Measurements from ENCODE around the gene SCGB1D1. TPM values are rescaled to one million over a fixed set of nuclear protein-coding genes. Genes with fewer than 3 reads are reported as not detected.

SCGB1D1 gene
- total and polyA plus RNA-seq, 2 of the 8 experiments (the other 6 are each of a cell fraction or from before 2014, with no cell fraction given) = not detected

DNA sequence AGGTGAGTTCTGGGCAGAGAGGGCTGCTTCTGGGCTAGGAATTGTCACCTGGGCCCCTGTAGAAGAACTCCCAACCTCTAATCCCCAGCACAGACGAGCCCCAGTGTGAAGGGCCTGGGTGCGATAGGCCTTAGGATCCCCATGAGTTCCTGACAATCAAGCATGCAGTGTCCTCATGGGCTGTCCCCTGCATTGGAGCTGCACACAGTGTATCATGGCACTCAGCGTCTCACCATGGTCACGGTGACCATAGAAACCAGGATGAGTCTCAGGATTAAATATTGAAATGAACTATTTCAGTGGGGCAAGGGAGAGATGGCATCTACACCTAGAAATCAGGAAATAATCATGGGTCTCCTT, 18.7 kb downstream of the SCGB1D1 start (continued):
- TF ChIP-seq, protein P1, sequence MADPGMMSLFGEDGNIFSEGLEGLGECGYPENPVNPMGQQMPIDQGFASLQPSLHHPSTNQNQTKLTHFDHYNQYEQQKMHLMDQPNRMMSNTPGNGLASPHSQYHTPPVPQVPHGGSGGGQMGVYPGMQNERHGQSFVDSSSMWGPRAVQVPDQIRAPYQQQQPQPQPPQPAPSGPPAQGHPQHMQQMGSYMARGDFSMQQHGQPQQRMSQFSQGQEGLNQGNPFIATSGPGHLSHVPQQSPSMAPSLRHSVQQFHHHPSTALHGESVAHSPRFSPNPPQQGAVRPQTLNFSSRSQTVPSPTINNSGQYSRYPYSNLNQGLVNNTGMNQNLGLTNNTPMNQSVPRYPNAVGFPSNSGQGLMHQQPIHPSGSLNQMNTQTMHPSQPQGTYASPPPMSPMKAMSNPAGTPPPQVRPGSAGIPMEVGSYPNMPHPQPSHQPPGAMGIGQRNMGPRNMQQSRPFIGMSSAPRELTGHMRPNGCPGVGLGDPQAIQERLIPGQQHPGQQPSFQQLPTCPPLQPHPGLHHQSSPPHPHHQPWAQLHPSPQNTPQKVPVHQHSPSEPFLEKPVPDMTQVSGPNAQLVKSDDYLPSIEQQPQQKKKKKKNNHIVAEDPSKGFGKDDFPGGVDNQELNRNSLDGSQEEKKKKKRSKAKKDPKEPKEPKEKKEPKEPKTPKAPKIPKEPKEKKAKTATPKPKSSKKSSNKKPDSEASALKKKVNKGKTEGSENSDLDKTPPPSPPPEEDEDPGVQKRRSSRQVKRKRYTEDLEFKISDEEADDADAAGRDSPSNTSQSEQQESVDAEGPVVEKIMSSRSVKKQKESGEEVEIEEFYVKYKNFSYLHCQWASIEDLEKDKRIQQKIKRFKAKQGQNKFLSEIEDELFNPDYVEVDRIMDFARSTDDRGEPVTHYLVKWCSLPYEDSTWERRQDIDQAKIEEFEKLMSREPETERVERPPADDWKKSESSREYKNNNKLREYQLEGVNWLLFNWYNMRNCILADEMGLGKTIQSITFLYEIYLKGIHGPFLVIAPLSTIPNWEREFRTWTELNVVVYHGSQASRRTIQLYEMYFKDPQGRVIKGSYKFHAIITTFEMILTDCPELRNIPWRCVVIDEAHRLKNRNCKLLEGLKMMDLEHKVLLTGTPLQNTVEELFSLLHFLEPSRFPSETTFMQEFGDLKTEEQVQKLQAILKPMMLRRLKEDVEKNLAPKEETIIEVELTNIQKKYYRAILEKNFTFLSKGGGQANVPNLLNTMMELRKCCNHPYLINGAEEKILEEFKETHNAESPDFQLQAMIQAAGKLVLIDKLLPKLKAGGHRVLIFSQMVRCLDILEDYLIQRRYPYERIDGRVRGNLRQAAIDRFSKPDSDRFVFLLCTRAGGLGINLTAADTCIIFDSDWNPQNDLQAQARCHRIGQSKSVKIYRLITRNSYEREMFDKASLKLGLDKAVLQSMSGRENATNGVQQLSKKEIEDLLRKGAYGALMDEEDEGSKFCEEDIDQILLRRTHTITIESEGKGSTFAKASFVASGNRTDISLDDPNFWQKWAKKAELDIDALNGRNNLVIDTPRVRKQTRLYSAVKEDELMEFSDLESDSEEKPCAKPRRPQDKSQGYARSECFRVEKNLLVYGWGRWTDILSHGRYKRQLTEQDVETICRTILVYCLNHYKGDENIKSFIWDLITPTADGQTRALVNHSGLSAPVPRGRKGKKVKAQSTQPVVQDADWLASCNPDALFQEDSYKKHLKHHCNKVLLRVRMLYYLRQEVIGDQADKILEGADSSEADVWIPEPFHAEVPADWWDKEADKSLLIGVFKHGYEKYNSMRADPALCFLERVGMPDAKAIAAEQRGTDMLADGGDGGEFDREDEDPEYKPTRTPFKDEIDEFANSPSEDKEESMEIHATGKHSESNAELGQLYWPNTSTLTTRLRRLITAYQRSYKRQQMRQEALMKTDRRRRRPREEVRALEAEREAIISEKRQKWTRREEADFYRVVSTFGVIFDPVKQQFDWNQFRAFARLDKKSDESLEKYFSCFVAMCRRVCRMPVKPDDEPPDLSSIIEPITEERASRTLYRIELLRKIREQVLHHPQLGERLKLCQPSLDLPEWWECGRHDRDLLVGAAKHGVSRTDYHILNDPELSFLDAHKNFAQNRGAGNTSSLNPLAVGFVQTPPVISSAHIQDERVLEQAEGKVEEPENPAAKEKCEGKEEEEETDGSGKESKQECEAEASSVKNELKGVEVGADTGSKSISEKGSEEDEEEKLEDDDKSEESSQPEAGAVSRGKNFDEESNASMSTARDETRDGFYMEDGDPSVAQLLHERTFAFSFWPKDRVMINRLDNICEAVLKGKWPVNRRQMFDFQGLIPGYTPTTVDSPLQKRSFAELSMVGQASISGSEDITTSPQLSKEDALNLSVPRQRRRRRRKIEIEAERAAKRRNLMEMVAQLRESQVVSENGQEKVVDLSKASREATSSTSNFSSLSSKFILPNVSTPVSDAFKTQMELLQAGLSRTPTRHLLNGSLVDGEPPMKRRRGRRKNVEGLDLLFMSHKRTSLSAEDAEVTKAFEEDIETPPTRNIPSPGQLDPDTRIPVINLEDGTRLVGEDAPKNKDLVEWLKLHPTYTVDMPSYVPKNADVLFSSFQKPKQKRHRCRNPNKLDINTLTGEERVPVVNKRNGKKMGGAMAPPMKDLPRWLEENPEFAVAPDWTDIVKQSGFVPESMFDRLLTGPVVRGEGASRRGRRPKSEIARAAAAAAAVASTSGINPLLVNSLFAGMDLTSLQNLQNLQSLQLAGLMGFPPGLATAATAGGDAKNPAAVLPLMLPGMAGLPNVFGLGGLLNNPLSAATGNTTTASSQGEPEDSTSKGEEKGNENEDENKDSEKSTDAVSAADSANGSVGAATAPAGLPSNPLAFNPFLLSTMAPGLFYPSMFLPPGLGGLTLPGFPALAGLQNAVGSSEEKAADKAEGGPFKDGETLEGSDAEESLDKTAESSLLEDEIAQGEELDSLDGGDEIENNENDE (IDR thresholded peaks at IDR 0.05; ENCODE audit: insufficient replicate concordance, low read length) = no peak
- TF ChIP-seq EGR1 (IDR thresholded peaks at IDR 0.05; ENCODE audit: borderline replicate concordance, low read depth, low read length) (no peak), CHD2 (IDR thresholded peaks at IDR 0.05; ENCODE audit: low read length) (no peak), TEAD4 (IDR thresholded peaks at IDR 0.05; ENCODE audit: low read depth, low read length) (no peak), TCF12 (IDR thresholded peaks at IDR 0.05; ENCODE audit: low read depth, low read length) (no peak), NANOG (IDR thresholded peaks at IDR 0.05; ENCODE audit: insufficient read depth, low read depth, low read length, poor library complexity, severe bottlenecking) (no peak)

Measured in H1 (cell line).